OCI-LY7 (cell line): ENCODE results near the gene STIM2. TPM values are rescaled to one million over a fixed set of nuclear protein-coding genes. Genes with fewer than 3 reads are reported as not detected.
A peak's percentile ranks its signal among the peaks of the same experiment; 100 is the strongest.

Experiments
- BruUV-seq: library from RNA; stranded (reverse); fragments of 400-500 nt; replicated peaks from 2 replicates; lab custom pipeline; 2021; lab: Mats Ljungman, UMichigan
- CTCF ChIA-PET: fragments of 300-600 bp; sonication (Branson Sonifier 250); formaldehyde crosslinking; loops from one replicate; lab custom pipeline; 2022; ENCODE audit warnings: antibody characterized with exemption; ENCODE audit not compliant: unreplicated experiment; lab: Charles Lee
- POLR2A ChIA-PET: fragments of 300-600 bp; sonication (Branson Sonifier 250); formaldehyde crosslinking; loops from one replicate; lab custom pipeline; 2022; ENCODE audit warnings: antibody characterized with exemption; lab: Charles Lee
- DNase-seq: peaks from one replicate; pipeline ENCODE4 v3.0.0-alpha.2; 2015; ENCODE audit warnings: low spot score
- H2AFZ ChIP-seq: fragments of 200-600 bp; sonication (generic), shearing (Covaris generic); 2 replicates; pipeline ENCODE4 v1.6.1; 2014; ENCODE audit warnings: mild to moderate bottlenecking, antibody characterized with exemption, low read length, moderate library complexity
- H3K27ac ChIP-seq: fragments of 200-600 bp; sonication (generic); 2 replicates; pipeline ENCODE4 v1.5.1; 2014; ENCODE audit warnings: mixed run types, low read depth, mild to moderate bottlenecking, moderate library complexity, low read length, inconsistent platforms; ENCODE audit not compliant: poor library complexity, severe bottlenecking
- H3K36me3 ChIP-seq: fragments of 200-600 bp; sonication (generic); 2 replicates; pipeline ENCODE4 v1.6.1; 2014; ENCODE audit warnings: mild to moderate bottlenecking, antibody characterized with exemption, low read length, moderate library complexity, mixed read lengths; ENCODE audit not compliant: insufficient read depth
- H3K4me1 ChIP-seq: fragments of 200-600 bp; sonication (generic); 2 replicates; pipeline ENCODE4 v1.5.1; 2014; ENCODE audit warnings: mild to moderate bottlenecking, low read length; ENCODE audit not compliant: insufficient read depth, poor library complexity, severe bottlenecking
- H3K4me2 ChIP-seq: fragments of 200-600 bp; sonication (generic); 2 replicates; pipeline ENCODE4 v1.6.1; 2014; ENCODE audit warnings: mild to moderate bottlenecking, low read length
- H3K4me3 ChIP-seq: fragments of 200-600 bp; sonication (generic); 2 replicates; pipeline ENCODE4 v1.5.1; 2014; ENCODE audit warnings: mild to moderate bottlenecking, low read depth, low read length; ENCODE audit not compliant: poor library complexity, severe bottlenecking
- H3K79me2 ChIP-seq: fragments of 200-600 bp; sonication (generic); 2 replicates; pipeline ENCODE4 v1.6.1; 2016; ENCODE audit warnings: low read depth, mild to moderate bottlenecking, low read length, moderate library complexity, mixed read lengths; ENCODE audit not compliant: insufficient read depth
- H3K9me2 ChIP-seq: fragments of 200-600 bp; sonication (generic); 2 replicates; pipeline ENCODE4 v1.6.1; 2016; ENCODE audit warnings: mild to moderate bottlenecking, low read length, mixed read lengths; ENCODE audit not compliant: insufficient read depth
- H3K9me3 ChIP-seq: fragments of 200-600 bp; sonication (generic); 2 replicates; pipeline ENCODE4 v1.6.1; 2014; ENCODE audit warnings: mild to moderate bottlenecking, mixed run types, low read length, mixed read lengths
- H4K20me1 ChIP-seq: fragments of 200-600 bp; sonication (generic); 2 replicates; pipeline ENCODE4 v1.6.1; 2014; ENCODE audit warnings: mild to moderate bottlenecking, antibody characterized with exemption, low read length, moderate library complexity, mixed read lengths; ENCODE audit not compliant: insufficient read depth
- CTCF ChIP-seq: fragments of 200-600 bp; sonication (generic); conservative IDR thresholded peaks from 2 replicates; pipeline ENCODE4 v1.5.1; 2014; ENCODE audit warnings: mild to moderate bottlenecking, antibody characterized with exemption, low read length, moderate library complexity, mixed read lengths
- EZH2phosphoT487 ChIP-seq: fragments of 200-600 bp; sonication (generic); IDR thresholded peaks from 2 replicates; pipeline ENCODE4 v1.6.1; 2018; ENCODE audit warnings: low read depth, borderline replicate concordance, mild to moderate bottlenecking, mixed run types, antibody characterized with exemption, low read length, moderate library complexity, mixed read lengths
- intact Hi-C: fragments of 100-400 bp; cut with micrococcal nuclease; formaldehyde crosslinking; loops from one replicate; pipeline ENCODE4 v1.10.0; 2022; ENCODE audit not compliant: unreplicated experiment
- total RNA-seq, 2 experiments: library from RNA; depleted of rRNA in 1 of 2; stranded (reverse); fragments of >200 nt in 1 of 2; shearing (Covaris generic) in 1 of 2; gene quantifications; 2 replicates each; pipeline ENCODE4 v1.2.3, GENCODE V29; 2014 to 2022

The STIM2 gene
- total RNA-seq, 2 experiments from 2014 or later, result 108 to 309 TPM

- ChIA-PET CTCF (interaction anchor here (1.0 to 1.5 kb wide), 2 partner anchors 10 to 12 kb away, joined by 3 read pairs; no protein-coding TSS in a partner anchor), POLR2A (interaction anchor here (0.6 to 6.4 kb wide), 15 partner anchors 9 to 207 kb away, joined by 3 to 112 read pairs (median 4); partner anchors contain the start of gene STIM2)
- DNase-seq, result no peak
- H3K4me2 ChIP-seq, result peak overlapping the region; percentile 71
- peaks cover 81% of the 10 kb centered on the region for H3K79me2 ChIP-seq
- TF ChIP-seq CTCF (no peak), EZH2phosphoT487 (no peak)
- peaks cover 60% of the 10 kb centered on the region for H3K36me3 ChIP-seq
- peaks cover 59% of the 10 kb centered on the region for H3K4me1 ChIP-seq
- no TSS peak for BruUV-seq
- H3K4me3 ChIP-seq, result peak overlapping the region; percentile 49
- intact Hi-C loops, result loop anchor here (1.0 to 5.0 kb wide), 3 partner anchors 7 to 1127 kb away; no protein-coding TSS in a partner anchor
- H3K9me3 ChIP-seq, result peaks cover 21% of the 10 kb centered on the region; the same call in 1 of the 2 replicates
- H4K20me1 ChIP-seq, result no peaks in the 10 kb centered on the region
- no peaks in the 10 kb centered on the region for H3K9me2 ChIP-seq
- H2AFZ ChIP-seq, result no peak overlapping the region
- H3K27ac ChIP-seq, result peak overlapping the region; percentile 89
These were observed 133.3 kb downstream of the STIM2 start for GRCh38 chr4:26993967-26994366.

GRCh38 chr4:26995316-26995715, 134.7 kb downstream of the STIM2 start:
- peak overlapping the region; percentile 89 for H3K27ac ChIP-seq
- ChIA-PET POLR2A (interaction anchor here (6.4 kb wide), 1 partner anchor 9 kb away, joined by 112 read pairs; no protein-coding TSS in a partner anchor), CTCF (no interaction called here)
- no peaks in the 10 kb centered on the region for H4K20me1 ChIP-seq
- peaks cover 83% of the 10 kb centered on the region for H3K79me2 ChIP-seq
- BruUV-seq, result no TSS peak
- H2AFZ ChIP-seq, result no peak overlapping the region
- H3K9me2 ChIP-seq, result no peaks in the 10 kb centered on the region
- H3K4me1 ChIP-seq, result peaks cover 64% of the 10 kb centered on the region
- peaks cover 10% of the 10 kb centered on the region; the same call in 1 of the 2 replicates for H3K9me3 ChIP-seq
- H3K4me3 ChIP-seq, result peak overlapping the region; percentile 49
- intact Hi-C loops, result no loop called here
- peak overlapping the region; percentile 71 for H3K4me2 ChIP-seq
- TF ChIP-seq CTCF (no peak), EZH2phosphoT487 (no peak)
- H3K36me3 ChIP-seq, result peaks cover 58% of the 10 kb centered on the region
- DNase-seq, result peak; percentile 57

GRCh38 chr4:26996745-26997144, 136.1 kb downstream of the STIM2 start:
- CTCF ChIA-PET, result no interaction called here
- Histone ChIP-seq H3K27ac (no peak overlapping the region), H3K9me2 (no peaks in the 10 kb centered on the region), H3K4me1 (peaks cover 64% of the 10 kb centered on the region), H3K9me3 (no peaks in the 10 kb centered on the region), H3K4me2 (no peak overlapping the region), H2AFZ (no peak overlapping the region), H3K36me3 (peaks cover 59% of the 10 kb centered on the region), H4K20me1 (no peaks in the 10 kb centered on the region), H3K79me2 (peaks cover 82% of the 10 kb centered on the region), H3K4me3 (no peak overlapping the region)
- TF ChIP-seq CTCF (no peak), EZH2phosphoT487 (no peak)
- no peak for DNase-seq
- POLR2A ChIA-PET, result interaction anchor here (0.6 to 2.8 kb wide), 4 partner anchors 9 to 142 kb away, joined by 5 to 14 read pairs (median 8); no protein-coding TSS in a partner anchor
- BruUV-seq, result no TSS peak
- intact Hi-C loops, result no loop called here
